Neutrophil (primary cell): ENCODE results near the gene DNAJC7.

Experiments
- H3K27ac ChIP-seq: fragments of 200-600 bp; sonication (generic); 2 replicates; pipeline ENCODE4 v1.5.1; 2016; ENCODE audit warnings: mild to moderate bottlenecking, moderate library complexity
- H3K27me3 ChIP-seq: fragments of 200-600 bp; sonication (generic); 2 replicates; pipeline ENCODE4 v1.6.0; 2016; ENCODE audit warnings: mild to moderate bottlenecking
- H3K36me3 ChIP-seq: fragments of 200-600 bp; sonication (generic); 2 replicates; pipeline ENCODE4 v1.5.1; 2017
- H3K4me1 ChIP-seq, 2 experiments: fragments of 200-600 bp in 1 of 2; sonication (generic) in 1 of 2; 1 replicate in 1 of 2; 2 replicates in 1 of 2; pipeline versions ENCODE4 v1.5.1 to v1.6.1; 2013 to 2016; ENCODE audit warnings: low read depth in 1 of 2, low read length in 1 of 2, mild to moderate bottlenecking in 1 of 2, moderate library complexity in 1 of 2; ENCODE audit not compliant: control insufficient read depth in 1 of 2, insufficient read depth in 1 of 2
- H3K4me3 ChIP-seq, 2 experiments: fragments of 200-600 bp in 1 of 2; sonication (generic) in 1 of 2; 1 replicate in 1 of 2; 2 replicates in 1 of 2; pipeline ENCODE4 v1.5.1; 2013 to 2016; ENCODE audit warnings: low read depth in 1 of 2, low read length in 1 of 2, mild to moderate bottlenecking in 1 of 2, moderate library complexity in 1 of 2
- H3K9me3 ChIP-seq: fragments of 200-600 bp; sonication (generic); 2 replicates; pipeline ENCODE4 v1.5.1; 2016
- TF ChIP-seq, protein P1 (sequence below): fragments of 200-600 bp; sonication (generic); IDR thresholded peaks from 2 replicates; pipeline ENCODE4 v1.5.1; 2016; ENCODE audit warnings: antibody characterized with exemption

The DNAJC7 gene

DNA sequence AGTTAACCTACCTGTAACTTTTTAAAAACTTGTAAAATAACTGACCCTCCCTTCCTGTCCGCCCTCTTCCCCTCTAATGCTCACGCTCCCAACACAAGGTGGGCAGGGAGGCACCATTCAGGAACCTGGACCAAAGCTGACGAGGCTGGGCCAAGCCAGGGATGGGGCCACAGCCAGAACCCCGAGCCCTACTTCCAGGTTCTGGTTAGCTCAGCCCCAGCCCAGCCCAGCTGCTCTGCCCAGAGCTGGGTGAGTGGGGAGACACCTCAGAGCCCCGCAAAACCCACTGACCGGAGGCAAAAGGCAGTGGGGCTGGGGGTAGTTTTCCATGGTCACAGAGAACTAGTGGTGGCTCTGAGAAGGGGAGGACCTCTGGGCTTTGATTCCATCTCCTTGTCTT is 43.2 kb downstream of the DNAJC7 start:
- TF ChIP-seq, protein P1, sequence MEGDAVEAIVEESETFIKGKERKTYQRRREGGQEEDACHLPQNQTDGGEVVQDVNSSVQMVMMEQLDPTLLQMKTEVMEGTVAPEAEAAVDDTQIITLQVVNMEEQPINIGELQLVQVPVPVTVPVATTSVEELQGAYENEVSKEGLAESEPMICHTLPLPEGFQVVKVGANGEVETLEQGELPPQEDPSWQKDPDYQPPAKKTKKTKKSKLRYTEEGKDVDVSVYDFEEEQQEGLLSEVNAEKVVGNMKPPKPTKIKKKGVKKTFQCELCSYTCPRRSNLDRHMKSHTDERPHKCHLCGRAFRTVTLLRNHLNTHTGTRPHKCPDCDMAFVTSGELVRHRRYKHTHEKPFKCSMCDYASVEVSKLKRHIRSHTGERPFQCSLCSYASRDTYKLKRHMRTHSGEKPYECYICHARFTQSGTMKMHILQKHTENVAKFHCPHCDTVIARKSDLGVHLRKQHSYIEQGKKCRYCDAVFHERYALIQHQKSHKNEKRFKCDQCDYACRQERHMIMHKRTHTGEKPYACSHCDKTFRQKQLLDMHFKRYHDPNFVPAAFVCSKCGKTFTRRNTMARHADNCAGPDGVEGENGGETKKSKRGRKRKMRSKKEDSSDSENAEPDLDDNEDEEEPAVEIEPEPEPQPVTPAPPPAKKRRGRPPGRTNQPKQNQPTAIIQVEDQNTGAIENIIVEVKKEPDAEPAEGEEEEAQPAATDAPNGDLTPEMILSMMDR = no peak
- Histone ChIP-seq H3K4me1 (no peaks in the 10 kb centered on the region), H3K36me3 (peaks cover 83% of the 10 kb centered on the region), H3K27ac (no peak overlapping the region), H3K4me3 (no peak overlapping the region), H3K9me3 (no peaks in the 10 kb centered on the region), H3K27me3 (no peaks in the 10 kb centered on the region)

DNA sequence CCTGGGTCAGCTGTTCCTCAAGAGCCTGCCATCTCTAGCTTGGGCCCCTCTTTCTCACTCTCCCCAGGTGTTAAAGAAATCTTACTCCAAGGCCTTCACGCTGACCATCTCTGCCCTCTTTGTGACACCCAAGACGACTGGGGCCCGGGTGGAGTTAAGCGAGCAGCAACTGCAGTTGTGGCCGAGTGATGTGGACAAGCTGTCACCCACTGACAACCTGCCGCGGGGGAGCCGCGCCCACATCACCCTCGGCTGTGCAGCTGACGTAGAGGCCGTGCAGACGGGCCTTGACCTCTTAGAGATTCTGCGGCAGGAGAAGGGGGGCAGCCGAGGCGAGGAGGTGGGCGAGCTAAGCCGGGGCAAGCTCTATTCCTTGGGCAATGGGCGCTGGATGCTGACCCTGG is 43.8 kb downstream of the DNAJC7 start:
- Histone ChIP-seq H3K36me3 (peaks cover 76% of the 10 kb centered on the region), H3K27me3 (no peaks in the 10 kb centered on the region), H3K4me1 (no peaks in the 10 kb centered on the region), H3K9me3 (no peaks in the 10 kb centered on the region), H3K27ac (no peak overlapping the region), H3K4me3 (no peak overlapping the region)
- TF ChIP-seq, protein P1 = no peak

DNA sequence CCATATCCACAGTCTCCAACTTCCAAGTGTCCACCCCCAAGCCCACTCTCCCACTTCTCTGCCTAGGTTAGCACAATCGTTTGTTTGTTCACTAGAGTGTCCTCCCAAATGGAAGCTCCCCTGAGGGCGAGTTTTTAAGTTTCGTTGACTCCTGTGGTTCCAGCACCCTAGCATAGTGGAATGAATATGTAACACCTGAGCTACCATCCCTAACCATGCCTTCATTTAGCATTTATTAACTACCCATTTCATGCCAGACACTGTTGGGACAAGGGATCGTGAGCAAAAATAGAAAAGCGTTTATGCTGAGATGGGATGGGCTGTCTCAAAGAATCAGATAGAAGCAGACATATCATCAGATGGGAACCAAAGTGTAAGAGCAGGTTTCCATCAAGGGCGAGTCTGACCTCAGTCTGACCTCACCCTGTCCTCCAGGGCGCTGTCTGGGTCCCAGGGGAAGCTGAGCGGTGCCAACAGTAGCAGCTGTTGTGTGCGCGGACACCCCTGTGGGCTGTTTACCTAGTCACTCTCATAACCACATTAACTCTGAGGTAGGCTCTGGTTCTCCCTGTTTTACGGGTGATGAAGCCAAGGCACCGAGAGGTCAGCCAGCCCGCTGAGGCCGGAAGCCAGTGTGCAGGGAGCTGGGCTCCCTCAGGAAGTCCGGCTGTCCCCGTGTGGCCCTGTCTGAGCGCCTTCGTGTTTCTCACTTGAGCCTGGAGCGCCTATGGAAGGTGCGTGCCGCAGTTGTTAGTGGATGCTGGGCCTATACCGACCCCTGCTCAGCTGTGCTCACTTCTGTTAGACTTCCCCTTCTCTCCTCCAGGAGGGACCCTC is 44.5 kb downstream of the DNAJC7 start:
- Histone ChIP-seq H3K36me3 (peaks cover 70% of the 10 kb centered on the region), H3K4me3 (no peak overlapping the region), H3K4me1 (peaks cover 0 to 2% of the 10 kb centered on the region in 2 experiments), H3K27ac (no peak overlapping the region), H3K9me3 (no peaks in the 10 kb centered on the region), H3K27me3 (no peaks in the 10 kb centered on the region)
- TF ChIP-seq, protein P1 = no peak

DNA sequence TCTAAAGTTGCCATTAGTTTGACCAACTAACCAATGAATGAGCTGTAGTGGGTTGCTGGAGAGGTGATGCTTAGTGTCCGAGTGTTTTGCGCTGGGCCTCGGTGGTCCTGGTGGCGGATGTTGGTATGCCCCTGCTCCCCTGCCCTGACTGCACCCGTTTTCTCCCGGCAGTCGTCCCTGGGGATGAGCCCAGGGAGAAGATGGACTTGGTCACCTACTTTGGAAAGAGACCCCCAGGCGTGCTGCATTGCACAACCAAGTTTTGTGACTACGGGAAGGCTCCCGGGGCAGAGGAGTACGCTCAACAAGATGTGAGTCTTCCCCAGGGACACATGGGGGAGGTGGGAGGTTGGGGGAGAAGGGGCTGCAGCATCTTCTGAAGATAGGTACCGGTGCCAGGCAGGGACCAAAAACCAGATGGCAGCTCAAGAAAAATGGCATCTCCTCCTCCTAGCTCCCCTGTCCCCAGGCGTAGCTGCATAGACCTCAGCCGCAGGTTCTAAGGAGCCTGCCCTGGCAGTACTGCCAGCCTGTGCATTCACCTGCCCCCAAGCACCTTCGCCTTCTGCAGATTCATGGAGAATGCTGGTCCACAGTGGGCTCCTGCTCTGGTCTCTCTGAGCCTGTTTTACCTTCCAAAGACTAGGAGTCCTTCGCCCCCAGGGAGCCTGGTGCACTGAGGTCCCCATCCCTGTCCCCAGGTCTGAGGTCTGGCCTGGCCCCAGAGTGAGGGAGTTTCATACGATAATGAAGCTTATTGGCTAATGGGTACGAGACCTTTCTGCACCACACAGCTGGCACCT is 45.3 kb downstream of the DNAJC7 start:
- peaks cover 61% of the 10 kb centered on the region for H3K36me3 ChIP-seq

DNA sequence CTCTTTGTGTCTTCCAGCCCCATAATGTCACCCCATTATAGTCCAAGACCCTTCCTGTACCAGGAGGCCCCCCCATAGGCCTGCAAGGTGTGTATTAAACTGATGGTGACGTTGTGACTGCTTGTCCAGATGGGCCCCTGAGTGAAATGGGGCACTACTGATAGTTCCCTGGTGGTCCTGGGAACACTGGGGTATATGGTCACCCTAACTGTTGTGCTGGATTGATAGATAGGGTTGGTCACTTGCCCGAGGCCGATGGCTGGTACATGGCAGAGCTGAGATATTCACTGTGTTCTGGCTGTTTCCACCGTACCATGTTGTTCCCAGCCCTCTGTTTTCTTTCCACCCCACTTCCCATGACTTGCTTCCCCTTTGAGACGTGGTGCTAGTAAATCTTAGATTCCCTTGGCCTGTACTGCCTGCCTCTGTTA is 46.3 kb downstream of the DNAJC7 start:
- TF ChIP-seq, protein P1 = no peak
- H3K27me3 ChIP-seq = no peaks in the 10 kb centered on the region
- H3K4me1 ChIP-seq = peaks cover 17% of the 10 kb centered on the region in 2 experiments
- no peaks in the 10 kb centered on the region for H3K9me3 ChIP-seq
- H3K36me3 ChIP-seq = peaks cover 51% of the 10 kb centered on the region
- no peak overlapping the region for H3K4me3 ChIP-seq
- no peak overlapping the region for H3K27ac ChIP-seq

More for the DNA sequence above, 45.3 kb downstream of the DNAJC7 start:
- TF ChIP-seq, protein P1 = no peak
- H3K27ac ChIP-seq = no peak overlapping the region
- no peaks in the 10 kb centered on the region for H3K27me3 ChIP-seq
- no peaks in the 10 kb centered on the region for H3K9me3 ChIP-seq
- peaks cover 8 to 11% of the 10 kb centered on the region in 2 experiments for H3K4me1 ChIP-seq
- H3K4me3 ChIP-seq = no peak overlapping the region
